H9 (cell line): ENCODE measurements around the gene SH3BGR. TPM values are rescaled to one million over a fixed set of nuclear protein-coding genes. Genes with fewer than 3 reads are reported as not detected.

Experiments used
- DNase-seq: peaks from one replicate; pipeline ENCODE4 v3.0.0-alpha.2; 2017
- H2AFZ ChIP-seq: one replicate; pipeline ENCODE4 v1.6.1; 2013; ENCODE audit warnings: mild to moderate bottlenecking, low read length, control low read depth, moderate library complexity
- H2AK5ac ChIP-seq: 2 replicates; pipeline ENCODE4 v1.6.1; 2013; ENCODE audit warnings: low read length, control low read depth, mixed read lengths; ENCODE audit not compliant: insufficient read length
- H2BK120ac ChIP-seq: one replicate; pipeline ENCODE4 v1.6.1; 2013; ENCODE audit warnings: low read depth, mild to moderate bottlenecking, low read length, control low read depth, inconsistent platforms; ENCODE audit not compliant: poor library complexity, severe bottlenecking
- H2BK12ac ChIP-seq: 2 replicates; pipeline ENCODE4 v1.6.1; 2013; ENCODE audit warnings: low read length, control low read depth, mixed read lengths, low read depth; ENCODE audit not compliant: insufficient read length
- H2BK15ac ChIP-seq: 2 replicates; pipeline ENCODE4 v1.6.1; 2013; ENCODE audit warnings: low read depth, low read length, control low read depth
- H2BK20ac ChIP-seq: one replicate; pipeline ENCODE4 v1.6.1; 2013; ENCODE audit warnings: low read depth, mild to moderate bottlenecking, low read length, control low read depth, inconsistent platforms; ENCODE audit not compliant: poor library complexity, severe bottlenecking
- H2BK5ac ChIP-seq: 2 replicates; pipeline ENCODE4 v1.6.1; 2013; ENCODE audit warnings: low read length, control low read depth, mixed read lengths; ENCODE audit not compliant: insufficient read length
- H3K14ac ChIP-seq: 2 replicates; pipeline ENCODE4 v1.6.1; 2013; ENCODE audit warnings: low read length, control low read depth; ENCODE audit not compliant: insufficient read depth
- H3K18ac ChIP-seq: 2 replicates; pipeline ENCODE4 v1.6.1; 2013; ENCODE audit warnings: low read depth, mild to moderate bottlenecking, mixed read lengths, low read length, control low read depth; ENCODE audit not compliant: insufficient read length
- H3K23ac ChIP-seq: 2 replicates; pipeline ENCODE4 v1.6.1; 2013; ENCODE audit warnings: low read length, control low read depth, mixed read lengths, low read depth; ENCODE audit not compliant: insufficient read length
- H3K23me2 ChIP-seq: 2 replicates; pipeline ENCODE4 v1.6.1; 2013; ENCODE audit warnings: low read depth, mild to moderate bottlenecking, mixed read lengths, low read length, control low read depth; ENCODE audit not compliant: insufficient read length, poor library complexity, severe bottlenecking
- H3K27ac ChIP-seq: 2 replicates; pipeline ENCODE4 v1.5.1; 2013; ENCODE audit warnings: low read length, control low read depth, mixed read lengths, low read depth; ENCODE audit not compliant: insufficient read length
- H3K27me3 ChIP-seq: 2 replicates; pipeline ENCODE4 v1.6.1; 2013; ENCODE audit warnings: low read length, control low read depth, inconsistent platforms; ENCODE audit not compliant: insufficient read depth
- H3K4ac ChIP-seq: 2 replicates; pipeline ENCODE4 v1.6.1; 2013; ENCODE audit warnings: low read depth, mild to moderate bottlenecking, control low read depth, inconsistent platforms, low read length, moderate library complexity
- H3K4me1 ChIP-seq: 2 replicates; pipeline ENCODE4 v1.6.1; 2013; ENCODE audit warnings: low read length, control low read depth, inconsistent platforms; ENCODE audit not compliant: insufficient read depth
- H3K4me2 ChIP-seq: 2 replicates; pipeline ENCODE4 v1.6.1; 2013; ENCODE audit warnings: low read length, control low read depth, mixed read lengths; ENCODE audit not compliant: insufficient read length, insufficient read depth
- H3K56ac ChIP-seq: 2 replicates; pipeline ENCODE4 v1.6.1; 2013; ENCODE audit warnings: low read depth, mild to moderate bottlenecking, mixed read lengths, low read length, control low read depth; ENCODE audit not compliant: insufficient read length
- H3K79me1 ChIP-seq: 2 replicates; pipeline ENCODE4 v1.6.1; 2013; ENCODE audit warnings: low read depth, mild to moderate bottlenecking, moderate library complexity, low read length, control low read depth, inconsistent platforms; ENCODE audit not compliant: insufficient read depth, poor library complexity, severe bottlenecking
- H3K79me2 ChIP-seq: 2 replicates; pipeline ENCODE4 v1.6.1; 2013; ENCODE audit warnings: low read length, control low read depth, inconsistent platforms; ENCODE audit not compliant: insufficient read depth
- H3K9ac ChIP-seq: 2 replicates; pipeline ENCODE4 v1.6.1; 2013; ENCODE audit warnings: low read length, control low read depth, mixed read lengths; ENCODE audit not compliant: insufficient read length; ENCODE audit errors: extremely low read depth
- H3K9me3 ChIP-seq: one replicate; pipeline ENCODE4 v1.6.1; 2013; ENCODE audit warnings: low read depth, low read length, inconsistent platforms; ENCODE audit not compliant: control insufficient read depth
- H3T11ph ChIP-seq: one replicate; pipeline ENCODE4 v1.6.1; 2013; ENCODE audit warnings: mild to moderate bottlenecking, low read length, control low read depth, inconsistent platforms
- H4K20me1 ChIP-seq: one replicate; pipeline ENCODE4 v1.6.1; 2013; ENCODE audit not compliant: control insufficient read depth, insufficient read length, insufficient read depth
- H4K5ac ChIP-seq: 2 replicates; pipeline ENCODE4 v1.6.1; 2013; ENCODE audit warnings: low read depth, mild to moderate bottlenecking, mixed read lengths, low read length, control low read depth; ENCODE audit not compliant: insufficient read length
- H4K8ac ChIP-seq: replicated peaks from 2 replicates; pipeline ENCODE4 v1.6.1; 2013; ENCODE audit warnings: low read length, control low read depth, mixed read lengths, low read depth; ENCODE audit not compliant: insufficient read length
- H4K91ac ChIP-seq: 2 replicates; pipeline ENCODE4 v1.6.1; 2013; ENCODE audit warnings: low read depth, mild to moderate bottlenecking, moderate library complexity, mixed read lengths, low read length, control low read depth; ENCODE audit not compliant: insufficient read length
- H3K27ac Mint-ChIP-seq, 3 experiments: 2 replicates in 2 of 3; 3 replicates in 1 of 3; pipeline ENCODE4 v1.8.0; 2020 to 2021; ENCODE audit warnings: mixed read lengths in 3 of 3, mild to moderate bottlenecking in 1 of 3, moderate library complexity in 1 of 3
- H3K27me3 Mint-ChIP-seq: 2 replicates; pipeline ENCODE4 v1.8.0; 2021; ENCODE audit warnings: low read depth, mild to moderate bottlenecking, moderate library complexity, mixed read lengths
- H3K36me3 Mint-ChIP-seq, 3 experiments: 2 replicates in 2 of 3; 3 replicates in 1 of 3; pipeline ENCODE4 v1.8.0; 2020 to 2021; ENCODE audit warnings: low read depth in 3 of 3, mixed read lengths in 3 of 3; ENCODE audit not compliant: insufficient read depth in 1 of 3
- H3K4me1 Mint-ChIP-seq, 2 experiments: 2 replicates each; pipeline ENCODE4 v1.8.0; 2020; ENCODE audit warnings: mixed read lengths in 2 of 2
- H3K4me3 Mint-ChIP-seq, 2 experiments: 2 replicates in 1 of 2; 3 replicates in 1 of 2; pipeline ENCODE4 v1.8.0; 2020 to 2021; ENCODE audit warnings: mild to moderate bottlenecking in 2 of 2, mixed read lengths in 2 of 2, moderate library complexity in 1 of 2
- H3K9me3 Mint-ChIP-seq, 2 experiments: 2 replicates in 1 of 2; 3 replicates in 1 of 2; pipeline ENCODE4 v1.8.0; 2020; ENCODE audit warnings: mild to moderate bottlenecking in 2 of 2, mixed read lengths in 2 of 2, moderate library complexity in 1 of 2
- CTCF ChIP-seq: fragments of 200-600 bp; sonication (generic); conservative IDR thresholded peaks from 3 replicates; pipeline ENCODE4 v1.8.0; 2021; ENCODE audit warnings: antibody characterized with exemption, mild to moderate bottlenecking
- WGBS: extraction: QIAGEN DNeasy Blood & Tissue Kit; methylation state at CpG from one replicate; pipeline ENCODE4 v1.1.7; 2013; ENCODE audit warnings: missing lambda C conversion rate, low lambda C conversion rate, mixed read lengths; ENCODE audit not compliant: insufficient read length; ENCODE audit errors: extremely low coverage; 5-methylcytosine and 5-hydroxymethylcytosine counted together
- total RNA-seq: library from RNA; stranded (reverse); gene quantifications from 2 replicates; pipeline ENCODE4 v1.2.1, GENCODE V29; 2021

SH3BGR gene
- total RNA-seq, 1 experiment from 2014 or later, result 2.9 TPM

- no peak overlapping the region for H4K8ac ChIP-seq
- H3K79me2 ChIP-seq, result no peaks in the 10 kb centered on the region
- H2BK5ac ChIP-seq, result no peak overlapping the region
- H3K56ac ChIP-seq, result no peak overlapping the region
- H3K4me1 Mint-ChIP-seq, result peaks cover 20 to 27% of the 10 kb centered on the region in 2 experiments
- no peaks in the 10 kb centered on the region; the same call in 1 of the 2 replicates for H3K4me1 ChIP-seq
- H3K23ac ChIP-seq, result no peak overlapping the region
- H2BK120ac ChIP-seq, result peak overlapping the region; percentile 61
- no peak overlapping the region for H3T11ph ChIP-seq
- no peak overlapping the region for H2BK15ac ChIP-seq
- H3K4ac ChIP-seq, result no peak overlapping the region
- no peak overlapping the region for H2AK5ac ChIP-seq
- no peaks in the 10 kb centered on the region for H3K9me3 ChIP-seq
- no peaks in the 10 kb centered on the region for H4K20me1 ChIP-seq
- H3K27ac ChIP-seq, result no peak overlapping the region
- no peak overlapping the region for H2BK20ac ChIP-seq
- TF ChIP-seq CTCF, result no peak
- no peak overlapping the region for H3K4me3 Mint-ChIP-seq
- no CpG with 5 or more reads among the region's 4 CpGs for WGBS
- H4K91ac ChIP-seq, result no peak overlapping the region
- H3K27me3 Mint-ChIP-seq, result no peaks in the 10 kb centered on the region
- no peak for DNase-seq
- H2AFZ ChIP-seq, result no peak overlapping the region
- H3K79me1 ChIP-seq, result no peaks in the 10 kb centered on the region
- no peaks in the 10 kb centered on the region for H3K9me3 Mint-ChIP-seq
- H3K27me3 ChIP-seq, result no peaks in the 10 kb centered on the region
- H2BK12ac ChIP-seq, result no peak overlapping the region
- H3K27ac Mint-ChIP-seq, result no peak overlapping the region
- no peak overlapping the region for H3K18ac ChIP-seq
- H3K23me2 ChIP-seq, result no peaks in the 10 kb centered on the region
- no peak overlapping the region for H4K5ac ChIP-seq
- no peak overlapping the region for H3K4me2 ChIP-seq
- H3K14ac ChIP-seq, result no peak overlapping the region
- H3K36me3 Mint-ChIP-seq, result peaks cover 0 to 5% (median 2%) of the 10 kb centered on the region in 3 experiments; a peak in 3 of 7 replicates
- no peak overlapping the region for H3K9ac ChIP-seq
Measured at GRCh38 chr21:39472786-39473185, 21.0 kb downstream of the SH3BGR start.
